ENCODE results near the gene CCDC80.

CCDC80 gene

GRCh38 chr3:112687211-112687610 is 46.3 kb upstream of the CCDC80 start:
- no peak overlapping the region for H3K9ac ChIP-seq (ENCODE audit: low read depth, low read length, poor library complexity, severe bottlenecking)
- H3F3A ChIP-seq (ENCODE audit: low read depth): no peaks in the 10 kb centered on the region
- no peaks in the 10 kb centered on the region for H3K27me3 ChIP-seq (ENCODE audit: insufficient read depth, low read length, poor library complexity, severe bottlenecking)
- H4K20me1 ChIP-seq (ENCODE audit: insufficient read depth, low read length, poor library complexity, severe bottlenecking): no peaks in the 10 kb centered on the region
- no peaks in the 10 kb centered on the region for H3K4me1 ChIP-seq (ENCODE audit: insufficient read depth, low read length, poor library complexity, severe bottlenecking)
- H3K9me3 ChIP-seq (ENCODE audit: insufficient read depth, low read depth, low read length): no peaks in the 10 kb centered on the region
- no peak overlapping the region for H2AFZ ChIP-seq (ENCODE audit: low read length)
- TF ChIP-seq CTCF (conservative IDR thresholded peaks at IDR 0.05; ENCODE audit: low read length) (no peak), EZH2phosphoT487 (IDR thresholded peaks at IDR 0.05; ENCODE audit: borderline replicate concordance) (no peak)
- H3K79me2 ChIP-seq (ENCODE audit: insufficient read depth, low read length): no peaks in the 10 kb centered on the region
- no peak overlapping the region for H3K4me2 ChIP-seq (ENCODE audit: low read depth, low read length, poor library complexity, severe bottlenecking)
- H3K36me3 ChIP-seq (ENCODE audit: insufficient read depth, low read length): no peaks in the 10 kb centered on the region
- no peak overlapping the region for H3K4me3 ChIP-seq (ENCODE audit: low read length, poor library complexity, severe bottlenecking)
- H3K9me2 ChIP-seq (replicated peaks; ENCODE audit: low read depth, low read length): no peaks in the 10 kb centered on the region

- H3K9ac ChIP-seq (ENCODE audit: low read depth, low read length, poor library complexity, severe bottlenecking): no peak overlapping the region
- H3K9me3 ChIP-seq (ENCODE audit: insufficient read depth, low read depth, low read length): no peaks in the 10 kb centered on the region
- H4K20me1 ChIP-seq (ENCODE audit: insufficient read depth, low read length, poor library complexity, severe bottlenecking): no peaks in the 10 kb centered on the region
- H3K36me3 ChIP-seq (ENCODE audit: insufficient read depth, low read length): no peaks in the 10 kb centered on the region
- no peaks in the 10 kb centered on the region for H3K4me1 ChIP-seq (ENCODE audit: insufficient read depth, low read length, poor library complexity, severe bottlenecking)
- H3K79me2 ChIP-seq (ENCODE audit: insufficient read depth, low read length): no peaks in the 10 kb centered on the region
- H3K4me3 ChIP-seq (ENCODE audit: low read length, poor library complexity, severe bottlenecking): no peak overlapping the region
- H3K27me3 ChIP-seq (ENCODE audit: insufficient read depth, low read length, poor library complexity, severe bottlenecking): no peaks in the 10 kb centered on the region
- no peak overlapping the region for H3K4me2 ChIP-seq (ENCODE audit: low read depth, low read length, poor library complexity, severe bottlenecking)
- H2AFZ ChIP-seq (ENCODE audit: low read length): no peak overlapping the region
- no peaks in the 10 kb centered on the region for H3K9me2 ChIP-seq (replicated peaks; ENCODE audit: low read depth, low read length)
- TF ChIP-seq CTCF (conservative IDR thresholded peaks at IDR 0.05; ENCODE audit: low read length) (no peak), EZH2phosphoT487 (IDR thresholded peaks at IDR 0.05; ENCODE audit: borderline replicate concordance) (no peak)
- no peaks in the 10 kb centered on the region for H3F3A ChIP-seq (ENCODE audit: low read depth)
Measured at GRCh38 chr3:112685956-112686799, 45.2 kb upstream of the CCDC80 start.

GRCh38 chr3:112685420-112685819 is 44.5 kb upstream of the CCDC80 start:
- Histone ChIP-seq H3K9me3 (ENCODE audit: insufficient read depth, low read depth, low read length) (no peaks in the 10 kb centered on the region), H3K9me2 (replicated peaks; ENCODE audit: low read depth, low read length) (no peaks in the 10 kb centered on the region), H3K4me2 (ENCODE audit: low read depth, low read length, poor library complexity, severe bottlenecking) (no peak overlapping the region), H3K36me3 (ENCODE audit: insufficient read depth, low read length) (no peaks in the 10 kb centered on the region), H2AFZ (ENCODE audit: low read length) (no peak overlapping the region), H3K4me3 (ENCODE audit: low read length, poor library complexity, severe bottlenecking) (no peak overlapping the region), H3K27me3 (ENCODE audit: insufficient read depth, low read length, poor library complexity, severe bottlenecking) (no peaks in the 10 kb centered on the region), H4K20me1 (ENCODE audit: insufficient read depth, low read length, poor library complexity, severe bottlenecking) (no peaks in the 10 kb centered on the region), H3K9ac (ENCODE audit: low read depth, low read length, poor library complexity, severe bottlenecking) (no peak overlapping the region), H3F3A (ENCODE audit: low read depth) (no peaks in the 10 kb centered on the region), H3K4me1 (ENCODE audit: insufficient read depth, low read length, poor library complexity, severe bottlenecking) (no peaks in the 10 kb centered on the region), H3K79me2 (ENCODE audit: insufficient read depth, low read length) (no peaks in the 10 kb centered on the region)
- no peak for TF ChIP-seq CTCF (conservative IDR thresholded peaks at IDR 0.05; ENCODE audit: low read length)
- TF ChIP-seq EZH2phosphoT487 (IDR thresholded peaks at IDR 0.05; ENCODE audit: borderline replicate concordance): no peak

All from Loucy (cell line).